COR-L47 (cell line): ENCODE data around the gene TFF2.
A peak's percentile ranks its signal among the peaks of the same experiment; 100 is the strongest.

Source experiments
- DNase-seq: peaks from one replicate; lab custom pipeline; 2025; lab: John Stamatoyannopoulos, UW

The TFF2 gene

GRCh38 chr21:42320791-42321190, 30.0 kb downstream of the TFF2 start:
- DNase-seq, result no peak

- no peak for DNase-seq
Observed at GRCh38 chr21:42319851-42320572, 30.8 kb downstream of the TFF2 start.

- no peak for DNase-seq
Observed at GRCh38 chr21:42319376-42319775, 31.4 kb downstream of the TFF2 start.

GRCh38 chr21:42317826-42318746, 32.7 kb downstream of the TFF2 start:
- no peak for DNase-seq

- DNase-seq, result peak; percentile 92
Observed at GRCh38 chr21:42317341-42317741, 33.5 kb downstream of the TFF2 start.

- no peak for DNase-seq
Observed at GRCh38 chr21:42316891-42317290, 33.9 kb downstream of the TFF2 start.

GRCh38 chr21:42315296-42315891, 35.4 kb downstream of the TFF2 start, which contains the start of gene TFF3:
TSS of gene TFF3 (minus strand) at chr21:42315409. CDS start at chr21:42315374, 35 bp downstream.
- peak; percentile 95 for DNase-seq

- no peak for DNase-seq
Observed at GRCh38 chr21:42314616-42315295, 36.0 kb downstream of the TFF2 start.

- DNase-seq, result peak; percentile 90
Observed at GRCh38 chr21:42313501-42313969, 37.3 kb downstream of the TFF2 start.

GRCh38 chr21:42312626-42313104, 38.1 kb downstream of the TFF2 start:
- DNase-seq, result peak; percentile 72

GRCh38 chr21:42311816-42312625, 38.8 kb downstream of the TFF2 start:
- DNase-seq, result no peak

GRCh38 chr21:42311160-42311559, 39.6 kb downstream of the TFF2 start:
- DNase-seq, result no peak

- no peak for DNase-seq
Observed at GRCh38 chr21:42310411-42311001, 40.3 kb downstream of the TFF2 start.

- peak; percentile 54 for DNase-seq
Observed at GRCh38 chr21:42309753-42310213, 41.0 kb downstream of the TFF2 start.

- no peak for DNase-seq
Observed at GRCh38 chr21:42308914-42309752, 41.7 kb downstream of the TFF2 start.

GRCh38 chr21:42308161-42308913, 42.5 kb downstream of the TFF2 start:
- DNase-seq, result no peak

- no peak for DNase-seq
Observed at GRCh38 chr21:42307106-42307505, 43.7 kb downstream of the TFF2 start.

- peak; percentile 84 for DNase-seq
Observed at GRCh38 chr21:42306366-42307035, 44.3 kb downstream of the TFF2 start.
